ENCODE measurements around the gene FOS.

DNA sequence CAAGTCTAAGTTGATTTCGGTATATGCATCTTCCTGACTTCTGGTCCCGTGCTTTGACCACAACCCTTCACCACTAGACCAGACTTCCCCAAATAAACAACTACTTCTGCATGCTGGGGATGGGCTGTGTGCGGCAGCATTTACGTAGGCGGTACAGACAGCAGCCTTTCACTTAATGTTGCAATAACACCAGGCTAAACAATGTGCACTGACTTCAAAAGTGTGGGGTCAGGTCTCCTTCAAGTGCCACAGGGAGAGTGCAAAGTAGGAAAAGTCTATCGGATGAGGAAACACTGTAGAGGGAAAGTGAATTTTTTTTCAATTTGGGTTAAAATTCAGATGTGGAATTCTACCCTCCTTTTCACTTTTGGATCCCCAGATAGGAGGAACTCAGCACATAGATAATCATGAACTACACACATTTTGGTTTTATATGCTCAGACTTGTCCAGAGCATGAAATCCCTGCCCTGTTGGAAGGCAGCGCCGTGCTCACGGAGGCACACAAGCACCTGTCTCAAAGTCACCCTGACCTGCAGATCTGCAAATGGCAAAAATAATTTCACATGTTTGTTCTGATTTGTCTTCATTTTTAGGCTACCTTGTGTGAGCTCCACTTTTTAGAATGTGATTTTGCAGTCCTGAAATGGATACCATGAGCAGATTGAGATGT, 3.6 kb upstream of the FOS start:
- TF ChIP-seq, protein P1, sequence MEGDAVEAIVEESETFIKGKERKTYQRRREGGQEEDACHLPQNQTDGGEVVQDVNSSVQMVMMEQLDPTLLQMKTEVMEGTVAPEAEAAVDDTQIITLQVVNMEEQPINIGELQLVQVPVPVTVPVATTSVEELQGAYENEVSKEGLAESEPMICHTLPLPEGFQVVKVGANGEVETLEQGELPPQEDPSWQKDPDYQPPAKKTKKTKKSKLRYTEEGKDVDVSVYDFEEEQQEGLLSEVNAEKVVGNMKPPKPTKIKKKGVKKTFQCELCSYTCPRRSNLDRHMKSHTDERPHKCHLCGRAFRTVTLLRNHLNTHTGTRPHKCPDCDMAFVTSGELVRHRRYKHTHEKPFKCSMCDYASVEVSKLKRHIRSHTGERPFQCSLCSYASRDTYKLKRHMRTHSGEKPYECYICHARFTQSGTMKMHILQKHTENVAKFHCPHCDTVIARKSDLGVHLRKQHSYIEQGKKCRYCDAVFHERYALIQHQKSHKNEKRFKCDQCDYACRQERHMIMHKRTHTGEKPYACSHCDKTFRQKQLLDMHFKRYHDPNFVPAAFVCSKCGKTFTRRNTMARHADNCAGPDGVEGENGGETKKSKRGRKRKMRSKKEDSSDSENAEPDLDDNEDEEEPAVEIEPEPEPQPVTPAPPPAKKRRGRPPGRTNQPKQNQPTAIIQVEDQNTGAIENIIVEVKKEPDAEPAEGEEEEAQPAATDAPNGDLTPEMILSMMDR (IDR thresholded peaks at IDR 0.05): no peak
- TF ChIP-seq EZH2 (IDR thresholded peaks at IDR 0.05; ENCODE audit: borderline replicate concordance, insufficient read depth, low read depth, low read length, poor library complexity, severe bottlenecking): no peak
